Lower leg skin (tissue), 4 donors: ENCODE data around the gene XCL2. TPM values are rescaled to one million over a fixed set of nuclear protein-coding genes. Genes with fewer than 3 reads are reported as not detected.

ENCODE experiments used
- DNase-seq, 2 donors: peaks; one replicate each; pipeline ENCODE4 v3.0.0-alpha.2; 2019; ENCODE audit warnings: low spot score in 2 of 2
- H3K4me3 ChIP-seq: fragments of 200-600 bp; sonication (generic); 2 replicates; pipeline ENCODE4 v1.5.1; 2017; ENCODE audit warnings: mild to moderate bottlenecking, low read depth; ENCODE audit not compliant: poor library complexity, severe bottlenecking
- CTCF ChIP-seq, 3 donors: fragments of 450-650 bp; IDR thresholded peaks; one replicate each; pipeline ENCODE4 v1.5.1; 2016; ENCODE audit warnings: antibody characterized with exemption in 3 of 3, mild to moderate bottlenecking in 3 of 3, moderate library complexity in 2 of 3
- POLR2A ChIP-seq, 2 donors: fragments of 450-650 bp; IDR thresholded peaks; one replicate each; pipeline ENCODE4 v1.6.1; 2016 to 2017; ENCODE audit warnings: antibody characterized with exemption in 2 of 2, mild to moderate bottlenecking in 1 of 2, moderate library complexity in 1 of 2
- WGBS, 2 donors: methylation state at CpG; one replicate each; pipeline ENCODE4 v1.1.5; 2018; 5-methylcytosine and 5-hydroxymethylcytosine counted together
- intact Hi-C: fragments of 100-400 bp; cut with DNase I; formaldehyde crosslinking; loops from one replicate; pipeline ENCODE4 v1.15.0; 2023; ENCODE audit warnings: low total_unique reads
- total RNA-seq, 4 donors: library from RNA; depleted of rRNA; stranded (reverse); fragments of >200 nt; gene quantifications; one replicate each; pipeline ENCODE4 v1.1.0, GENCODE V29; 2016

XCL2 gene
- total RNA-seq, 4 donors from 2014 or later, result not detected

GRCh38 chr1:168498159-168498631, 45.6 kb downstream of the XCL2 start:
- TF ChIP-seq CTCF (IDR thresholded peaks at IDR 0.05), result no peak
- no peak for TF ChIP-seq POLR2A (IDR thresholded peaks at IDR 0.05)
- no peak overlapping the region for H3K4me3 ChIP-seq
- intact Hi-C loops, result no loop called here
- WGBS, 2 donors, result 48 to 52% methylated on average over 2 of the region's 2 CpGs
- no peak for DNase-seq

DNA sequence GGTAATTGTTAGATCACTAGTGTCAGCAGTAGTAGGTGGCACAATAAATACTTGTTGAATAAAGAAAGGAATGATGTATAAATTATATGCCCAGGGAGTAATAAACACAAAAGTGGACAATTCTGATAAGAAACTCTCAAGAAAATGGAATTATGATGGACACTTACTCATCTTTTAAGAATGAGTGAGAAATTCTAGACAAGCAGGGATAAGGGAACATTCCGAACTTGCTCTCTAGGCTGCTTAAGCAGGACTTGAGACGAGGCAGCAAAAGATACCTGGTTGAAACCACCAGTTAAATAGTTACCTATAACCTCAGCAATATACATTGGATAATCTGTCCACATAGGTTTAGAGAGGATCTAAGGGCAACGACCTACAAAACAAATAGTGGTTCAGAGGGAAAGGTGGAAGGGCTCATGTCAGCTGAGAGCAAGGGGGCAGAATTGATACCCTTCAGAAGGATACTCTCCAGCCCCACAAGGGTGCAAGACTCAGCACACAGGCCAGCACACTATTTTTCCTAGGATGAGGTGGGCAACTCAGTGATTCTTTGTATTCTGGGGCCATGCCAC, 46.3 kb downstream of the XCL2 start:
- intact Hi-C loops, result no loop called here
- no peak for DNase-seq
- no peak for TF ChIP-seq CTCF (IDR thresholded peaks at IDR 0.05)
- TF ChIP-seq POLR2A (IDR thresholded peaks at IDR 0.05), result no peak
- WGBS, 2 donors, result 85 to 93% methylated on average over 3 of the region's 3 CpGs
- no peak overlapping the region for H3K4me3 ChIP-seq

- no peak for TF ChIP-seq CTCF (IDR thresholded peaks at IDR 0.05)
- TF ChIP-seq POLR2A (IDR thresholded peaks at IDR 0.05), result no peak
- no peak for DNase-seq
- 20 to 23% methylated on average over 1 of the region's 1 CpG for WGBS, 2 donors
- no peak overlapping the region for H3K4me3 ChIP-seq
- intact Hi-C loops, result no loop called here
Observed at GRCh38 chr1:168491527-168492164, 52.2 kb downstream of the XCL2 start.

Other genes starting within 250 kb of the XCL2 start
- gene XCL1, start 32.6 kb upstream of the XCL2 start, total RNA-seq, result under 1 TPM in 1 of 4 donors, not detected in 3; 0.25 TPM
- 10 to 100 TPM in 2 of 4 donors, 1 to 10 TPM in 2; 6.1 to 32.9 (median 19.1) TPM for gene DPT, start 185.2 kb upstream of the XCL2 start, total RNA-seq